Epithelial cell of proximal tubule (primary cell): ENCODE measurements around the gene ANKRD33B. TPM values are rescaled to one million over a fixed set of nuclear protein-coding genes. Genes with fewer than 3 reads are reported as not detected.

Source experiments
- DNase-seq: peaks from one replicate; pipeline ENCODE4 v3.0.0-alpha.2; 2011; ENCODE audit warnings: low read depth
- H3K4me3 ChIP-seq: 2 replicates; pipeline ENCODE4 v1.5.1; 2011; ENCODE audit warnings: low read depth, mild to moderate bottlenecking, low read length
- CTCF ChIP-seq: conservative IDR thresholded peaks from 2 replicates; pipeline ENCODE4 v1.5.1; 2012; ENCODE audit warnings: low read depth, mild to moderate bottlenecking, low read length
- total RNA-seq: library from RNA; depleted of rRNA; stranded (reverse); fragments of >200 nt; gene quantifications from 2 replicates; pipeline ENCODE4 v1.2.3, GENCODE V29; 2015

ANKRD33B gene
- total RNA-seq, 1 donor from 2014 or later, result 2.3 TPM

GRCh38 chr5:10537624-10538023, 26.2 kb upstream of the ANKRD33B start:
- DNase-seq, result no peak
- no peak overlapping the region for H3K4me3 ChIP-seq
- no peak for TF ChIP-seq CTCF

- DNase-seq, result no peak
- TF ChIP-seq CTCF, result no peak
- no peak overlapping the region for H3K4me3 ChIP-seq
Measured at GRCh38 chr5:10538103-10538788, 25.6 kb upstream of the ANKRD33B start.

- DNase-seq, result no peak
- no peak overlapping the region for H3K4me3 ChIP-seq
- no peak for TF ChIP-seq CTCF
Measured at GRCh38 chr5:10538789-10539686, 24.8 kb upstream of the ANKRD33B start.

- H3K4me3 ChIP-seq, result no peak overlapping the region
- DNase-seq, result no peak
- no peak for TF ChIP-seq CTCF
Measured at GRCh38 chr5:10539687-10539998, 24.2 kb upstream of the ANKRD33B start.

GRCh38 chr5:10540036-10540544, 23.8 kb upstream of the ANKRD33B start:
- no peak overlapping the region for H3K4me3 ChIP-seq
- TF ChIP-seq CTCF, result no peak
- DNase-seq, result no peak

- DNase-seq, result no peak
- TF ChIP-seq CTCF, result no peak
- no peak overlapping the region for H3K4me3 ChIP-seq
Measured at GRCh38 chr5:10540951-10541646, 22.8 kb upstream of the ANKRD33B start.
